ENCODE measurements around the gene FIG4. TPM values are rescaled to one million over a fixed set of nuclear protein-coding genes. Genes with fewer than 3 reads are reported as not detected.

Gene FIG4
- total and polyA plus RNA-seq, 2 of the 13 experiments (the other 11 are each of a cell fraction or from before 2014, with no cell fraction given): 5.5 to 7.9 TPM

GRCh38 chr6:109660526-109661320 lies 30.4 kb upstream of the FIG4 start:
- H3K4me1 ChIP-seq (ENCODE audit: insufficient read depth, low read length): no peaks in the 10 kb centered on the region
- no peaks in the 10 kb centered on the region for H3K9me3 ChIP-seq (ENCODE audit: low read length)
- TF ChIP-seq HIVEP1 (CRISPR knock-in tag; IDR thresholded peaks at IDR 0.05) (no peak), FOXA1 (IDR thresholded peaks at IDR 0.05) (no peak), FOXA1 (CRISPR knock-in tag; IDR thresholded peaks at IDR 0.05) (no peak), AFF4 (CRISPR knock-in tag; IDR thresholded peaks at IDR 0.05) (no peak), ATF2 (CRISPR knock-in tag; IDR thresholded peaks at IDR 0.05) (no peak), PCBP2 (optimal IDR thresholded peaks at IDR 0.05; ENCODE audit: low read depth, low read length, poor library complexity, severe bottlenecking) (no peak), E2F2 (CRISPR knock-in tag; IDR thresholded peaks at IDR 0.05; ENCODE audit: borderline replicate concordance) (no peak), SAP130 (CRISPR knock-in tag; IDR thresholded peaks at IDR 0.05; ENCODE audit: low read depth) (no peak), ZFP37 (CRISPR knock-in tag; IDR thresholded peaks at IDR 0.05; ENCODE audit: borderline replicate concordance) (no peak)
- ChIA-PET CTCF (ENCODE audit: low intra/inter-chr PET ratio, low total read pairs) (no interaction called here), POLR2A (no interaction called here)
- H3K4me2 ChIP-seq (ENCODE audit: low read depth, low read length): no peak overlapping the region
- H4K20me1 ChIP-seq (ENCODE audit: insufficient read depth, low read length): no peaks in the 10 kb centered on the region
- no peaks in the 10 kb centered on the region for H3K36me3 ChIP-seq (replicated peaks in 1 of 2; ENCODE audit: control insufficient read depth in 1 of 2, insufficient read depth in 2 of 2, low read length in 2 of 2)
- no peaks in the 10 kb centered on the region for H3K27me3 ChIP-seq (ENCODE audit: control insufficient read depth in 1 of 2, insufficient read depth in 2 of 2, low read length in 2 of 2)
- no peak overlapping the region for H3K4me3 ChIP-seq (replicated peaks in 1 of 3; ENCODE audit: insufficient read depth in 1 of 3, low read depth in 2 of 3, low read length in 3 of 3)
- in situ Hi-C loops (cut with HindIII; ENCODE audit: extremely low pct_ligation_motif_present, low pct_unique_long_range_greater_than_20kb) (no loop called here), intact Hi-C loops (cut with micrococcal nuclease; ENCODE audit: unreplicated experiment) (no loop called here)
- no peaks in the 10 kb centered on the region for H3K79me2 ChIP-seq (ENCODE audit: insufficient read depth, low read length)
- H2AFZ ChIP-seq (ENCODE audit: low read length): no peak overlapping the region
- BruUV-seq (replicated peaks): no TSS peak
- FAIRE-seq: no peak
- no peak overlapping the region for H3K27ac ChIP-seq (ENCODE audit: extremely low read length, insufficient read depth, low read length)
- no peak for DNase-seq (ENCODE audit: low spot score)
- WGBS (ENCODE audit: low lambda C conversion rate): 71% methylated on average over 1 of the region's 1 CpG
- ATAC-seq: no peak
- H3K9ac ChIP-seq (ENCODE audit: insufficient read depth, low read depth, low read length): no peak overlapping the region

All from HepG2 (cell line).